DOHH2 (cell line): ENCODE measurements around the gene SNX13.

ENCODE experiments used
- H3F3A ChIP-seq: fragments of 200-600 bp; sonication (generic), shearing (Covaris generic); 2 replicates; pipeline ENCODE4 v1.6.0; 2016; ENCODE audit warnings: antibody characterized with exemption, mild to moderate bottlenecking; ENCODE audit not compliant: control insufficient read depth, insufficient read depth
- H3K27ac ChIP-seq: fragments of 200-600 bp; sonication (generic); 2 replicates; pipeline ENCODE4 v1.5.1; 2014; ENCODE audit warnings: low read depth, mild to moderate bottlenecking, low read length, moderate library complexity
- H3K27me3 ChIP-seq: fragments of 200-600 bp; sonication (generic); 2 replicates; pipeline ENCODE4 v1.6.1; 2014; ENCODE audit warnings: mild to moderate bottlenecking, low read length, mixed read lengths; ENCODE audit not compliant: control insufficient read depth
- H3K36me3 ChIP-seq: fragments of 200-600 bp; sonication (generic); 2 replicates; pipeline ENCODE4 v1.6.1; 2014; ENCODE audit warnings: mild to moderate bottlenecking, low read length, moderate library complexity, mixed read lengths; ENCODE audit not compliant: control insufficient read depth
- H3K4me1 ChIP-seq: fragments of 200-600 bp; sonication (generic); 2 replicates; pipeline ENCODE4 v1.6.1; 2014; ENCODE audit warnings: mild to moderate bottlenecking, low read length, mixed read lengths; ENCODE audit not compliant: control insufficient read depth
- H3K4me2 ChIP-seq: fragments of 200-600 bp; sonication (generic); 2 replicates; pipeline ENCODE4 v1.6.0; 2014; ENCODE audit warnings: mild to moderate bottlenecking, low read length, moderate library complexity
- H3K4me3 ChIP-seq: fragments of 200-600 bp; sonication (generic); 2 replicates; pipeline ENCODE4 v1.5.1; 2014; ENCODE audit warnings: mild to moderate bottlenecking, low read length, mixed read lengths
- H3K79me2 ChIP-seq: fragments of 200-600 bp; sonication (generic); 2 replicates; pipeline ENCODE4 v1.6.1; 2014; ENCODE audit warnings: mild to moderate bottlenecking, low read length, mixed read lengths; ENCODE audit not compliant: control insufficient read depth
- H3K9me2 ChIP-seq: fragments of 200-600 bp; sonication (generic); replicated peaks from 2 replicates; pipeline ENCODE4 v1.6.1; 2014; ENCODE audit warnings: mild to moderate bottlenecking, low read length, mixed read lengths; ENCODE audit not compliant: control insufficient read depth
- H3K9me3 ChIP-seq: fragments of 200-600 bp; sonication (generic); 2 replicates; pipeline ENCODE4 v1.6.1; 2014; ENCODE audit warnings: antibody characterized with exemption, low read length, mixed read lengths; ENCODE audit not compliant: control insufficient read depth, insufficient read depth
- H4K20me1 ChIP-seq: fragments of 200-600 bp; sonication (generic); 2 replicates; pipeline ENCODE4 v1.6.0; 2014; ENCODE audit warnings: low read depth, mild to moderate bottlenecking, antibody characterized with exemption, low read length, moderate library complexity; ENCODE audit not compliant: control insufficient read depth, insufficient read depth
- CTCF ChIP-seq: fragments of 200-600 bp; sonication (generic); IDR thresholded peaks from one replicate; pipeline ENCODE4 v1.5.1; 2014; ENCODE audit warnings: antibody characterized with exemption, mild to moderate bottlenecking, low read depth, low read length; ENCODE audit not compliant: poor library complexity, severe bottlenecking
- EZH2phosphoT487 ChIP-seq: fragments of 200-600 bp; sonication (generic); IDR thresholded peaks from 2 replicates; pipeline ENCODE4 v1.6.1; 2017; ENCODE audit warnings: borderline replicate concordance, mild to moderate bottlenecking, antibody characterized with exemption, low read length, moderate library complexity, mixed read lengths

Gene SNX13

DNA sequence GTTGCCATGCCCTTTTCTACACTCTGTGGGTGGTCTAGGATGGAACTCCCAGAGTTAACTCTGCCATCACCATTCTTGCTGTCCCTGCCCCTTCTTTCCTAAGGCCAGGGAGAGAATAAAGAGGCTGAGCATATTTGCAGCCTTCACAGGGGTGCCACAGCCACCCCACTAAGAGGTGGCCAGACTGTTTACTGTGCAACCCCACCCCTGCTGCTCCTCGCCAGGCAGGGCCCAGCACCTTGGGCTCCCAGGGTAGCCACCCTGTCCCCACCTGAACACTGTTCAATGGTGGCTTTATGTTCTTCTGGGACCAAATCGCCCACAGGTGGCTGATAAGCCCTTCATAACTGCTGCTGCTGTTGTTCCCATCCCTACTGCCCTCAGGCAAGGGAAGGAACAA is 198.9 kb downstream of the SNX13 start:
- Histone ChIP-seq H3K9me3 (no peaks in the 10 kb centered on the region), H3F3A (no peaks in the 10 kb centered on the region), H3K4me2 (no peak overlapping the region), H3K9me2 (no peaks in the 10 kb centered on the region), H4K20me1 (no peaks in the 10 kb centered on the region), H3K36me3 (no peaks in the 10 kb centered on the region), H3K27ac (no peak overlapping the region), H3K4me1 (peaks cover 9% of the 10 kb centered on the region), H3K27me3 (no peaks in the 10 kb centered on the region), H3K79me2 (no peaks in the 10 kb centered on the region), H3K4me3 (no peak overlapping the region)
- TF ChIP-seq CTCF, result no peak
- no peak for TF ChIP-seq EZH2phosphoT487
